ENCODE data around the gene UBFD1.
"Not testable (repeated sequence)": the region's sequence is repeated elsewhere in the genome, so short reads cannot be mapped to it uniquely, and the experiment has no call there.

UBFD1 gene

DNA sequence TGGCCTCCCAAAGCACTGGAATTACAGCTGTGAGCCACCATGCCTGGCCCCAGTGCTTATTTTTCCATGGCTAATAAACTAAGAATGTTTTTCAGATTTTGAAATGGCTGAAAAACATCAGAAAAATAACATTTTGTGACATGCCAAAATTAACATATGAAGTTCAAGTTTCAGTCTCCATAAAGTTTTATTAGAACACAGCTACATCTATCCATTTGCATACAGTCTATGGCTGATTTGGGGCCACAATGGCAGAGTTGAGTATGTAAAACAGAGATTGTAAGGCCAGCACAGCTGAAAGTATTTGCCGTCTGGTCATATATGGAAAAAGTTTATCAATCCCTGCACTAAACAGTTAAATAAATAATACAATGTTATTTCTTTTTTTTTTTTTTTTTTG lies 52.4 kb downstream of the UBFD1 start:
- no peak for DNase-seq (ENCODE audit: low spot score)

DNA sequence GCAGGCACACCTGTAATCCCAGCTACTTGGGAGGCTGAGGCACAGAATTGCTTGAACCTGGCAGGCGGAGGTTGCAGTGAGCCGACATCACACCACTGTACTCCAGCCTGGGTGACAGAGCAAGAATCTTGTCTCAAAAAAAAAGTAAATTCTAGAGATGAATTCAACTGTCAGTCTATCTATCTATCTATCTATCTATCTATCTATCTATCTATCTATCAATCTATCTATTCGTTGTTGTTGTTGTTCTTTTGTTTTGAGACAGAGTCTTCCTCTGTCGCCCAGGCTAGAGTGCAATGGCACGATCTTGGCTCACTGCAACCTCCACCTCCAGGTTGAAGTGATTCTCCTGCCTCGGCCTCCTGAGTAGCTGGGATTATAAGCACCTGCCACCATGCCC lies 53.4 kb downstream of the UBFD1 start:
- not testable (repeated sequence) for DNase-seq (ENCODE audit: low spot score)

DNA sequence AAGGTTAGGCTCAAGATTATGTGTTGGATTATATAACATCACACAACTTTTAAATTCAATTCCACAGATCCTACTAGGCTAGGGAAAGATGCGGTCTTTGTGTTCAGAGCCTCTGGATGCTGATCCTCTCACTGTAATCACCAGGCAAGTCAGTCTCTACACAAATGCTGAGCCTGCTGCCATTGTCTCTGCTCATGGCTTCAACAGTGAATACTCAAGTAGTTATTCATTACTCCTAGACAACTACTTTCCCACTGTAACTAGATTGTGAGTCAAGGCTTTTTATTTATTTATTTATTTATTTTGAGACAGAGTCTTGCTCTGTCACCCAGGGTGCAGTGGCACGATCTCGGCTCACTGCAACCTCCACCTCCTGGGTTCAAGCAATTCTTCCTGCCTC lies 54.4 kb downstream of the UBFD1 start:
- DNase-seq (ENCODE audit: low spot score): no peak

DNA sequence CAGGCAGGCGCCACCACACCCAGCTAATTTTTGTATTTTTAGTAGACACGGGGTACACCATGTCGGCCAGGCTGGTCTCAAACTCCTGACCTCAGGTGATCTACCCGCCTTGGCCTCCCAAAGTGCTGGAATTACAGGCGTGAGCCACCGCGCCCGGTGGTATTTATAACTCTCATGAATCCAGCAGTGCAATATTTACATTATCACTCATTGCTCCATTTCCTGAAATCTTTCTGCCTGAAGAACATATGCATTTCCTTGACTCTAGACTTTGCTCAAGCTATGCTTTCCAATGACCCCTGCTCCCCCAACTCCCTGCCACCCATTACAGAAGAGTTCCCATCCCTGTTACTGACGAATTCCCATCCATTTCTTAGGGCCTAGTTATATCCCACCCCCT lies 58.3 kb downstream of the UBFD1 start:
- DNase-seq (ENCODE audit: low spot score): no peak
